ENCODE results near the gene VIPR2. TPM values are rescaled to one million over a fixed set of nuclear protein-coding genes. Genes with fewer than 3 reads are reported as not detected.
A peak's percentile ranks its signal among the peaks of the same experiment; 100 is the strongest.

The VIPR2 gene
- total and polyA plus RNA-seq, 7 experiments from 2014 or later, result 0.27 to 1.3 (median 0.98) TPM; not detected in 4

GRCh38 chr7:159028508-159029401, 115.9 kb downstream of the VIPR2 start:
- Mint-ChIP-seq H3K4me1 (peaks cover 0 to 16% (median 9%) of the 10 kb centered on the region in 7 donors), H3K9me3 (peaks cover 0 to 3% (median 0%) of the 10 kb centered on the region in 11 donors), H3K36me3 (no peaks in the 10 kb centered on the region), H3K27me3 (peaks cover 0 to 50% (median 25%) of the 10 kb centered on the region in 5 donors), H3K27ac (no peak overlapping the region), H3K4me3 (no peak overlapping the region)
- Histone ChIP-seq H3K9me3 (ENCODE audit: control insufficient read depth in 2 of 3, low read length in 3 of 3) (no peaks in the 10 kb centered on the region), H3K27ac (ENCODE audit: low read depth, low read length) (no peak overlapping the region), H3K36me3 (ENCODE audit: control insufficient read depth in 2 of 3, insufficient read depth in 3 of 3, low read length in 3 of 3) (no peaks in the 10 kb centered on the region), H3K27me3 (ENCODE audit: control insufficient read depth in 2 of 2, insufficient read depth in 2 of 2, low read length in 2 of 2) (no peaks in the 10 kb centered on the region), H3K4me1 (ENCODE audit: control insufficient read depth in 2 of 2, insufficient read depth in 2 of 2, low read length in 2 of 2) (no peaks in the 10 kb centered on the region), H3K4me3 (ENCODE audit: low read length) (no peak overlapping the region)
- ATAC-seq, result no peak
- ChIA-PET CTCF (no interaction called here), POLR2A (no interaction called here)
- DNase-seq, result peak in 1 of 9 donors; percentile 15
- intact Hi-C loops (cut with micrococcal nuclease), result no loop called here

- intact Hi-C loops (cut with micrococcal nuclease), result no loop called here
- CTCF ChIA-PET, result no interaction called here
- Mint-ChIP-seq H3K36me3 (no peaks in the 10 kb centered on the region), H3K4me3 (no peak overlapping the region), H3K4me1 (peaks cover 0 to 16% (median 9%) of the 10 kb centered on the region in 7 donors), H3K9me3 (peaks cover 0 to 3% (median 0%) of the 10 kb centered on the region in 11 donors), H3K27me3 (peaks cover 0 to 50% (median 25%) of the 10 kb centered on the region in 5 donors), H3K27ac (no peak overlapping the region)
- no peaks in the 10 kb centered on the region for H3K9me3 ChIP-seq (ENCODE audit: control insufficient read depth in 2 of 3, low read length in 3 of 3)
- no peak overlapping the region for H3K4me3 ChIP-seq (ENCODE audit: low read length)
- POLR2A ChIA-PET, result no interaction called here
- H3K4me1 ChIP-seq (ENCODE audit: control insufficient read depth in 2 of 2, insufficient read depth in 2 of 2, low read length in 2 of 2), result no peaks in the 10 kb centered on the region
- peak in 1 of 9 donors; percentile 19 for DNase-seq
- no peak for ATAC-seq
- no peak overlapping the region for H3K27ac ChIP-seq (ENCODE audit: low read depth, low read length)
- no peaks in the 10 kb centered on the region for H3K27me3 ChIP-seq (ENCODE audit: control insufficient read depth in 2 of 2, insufficient read depth in 2 of 2, low read length in 2 of 2)
- no peaks in the 10 kb centered on the region for H3K36me3 ChIP-seq (ENCODE audit: control insufficient read depth in 2 of 3, insufficient read depth in 3 of 3, low read length in 3 of 3)
Observed at GRCh38 chr7:159027789-159028507, 116.7 kb downstream of the VIPR2 start.

GRCh38 chr7:159027056-159027788, 117.4 kb downstream of the VIPR2 start:
- no peaks in the 10 kb centered on the region for H3K36me3 ChIP-seq (ENCODE audit: control insufficient read depth in 2 of 3, insufficient read depth in 3 of 3, low read length in 3 of 3)
- Mint-ChIP-seq H3K4me1 (peaks cover 0 to 16% (median 9%) of the 10 kb centered on the region in 7 donors), H3K27ac (peak overlapping the region in 1 of 9 donors; percentile 80), H3K9me3 (peaks cover 0 to 3% (median 0%) of the 10 kb centered on the region in 11 donors), H3K27me3 (peaks cover 0 to 43% (median 21%) of the 10 kb centered on the region in 5 donors), H3K4me3 (no peak overlapping the region), H3K36me3 (no peaks in the 10 kb centered on the region)
- POLR2A ChIA-PET, result no interaction called here
- no peaks in the 10 kb centered on the region for H3K9me3 ChIP-seq (ENCODE audit: control insufficient read depth in 2 of 3, low read length in 3 of 3)
- no peaks in the 10 kb centered on the region for H3K27me3 ChIP-seq (ENCODE audit: control insufficient read depth in 2 of 2, insufficient read depth in 2 of 2, low read length in 2 of 2)
- DNase-seq, result peak in 1 of 9 donors; percentile 15
- intact Hi-C loops (cut with micrococcal nuclease), result no loop called here
- no peaks in the 10 kb centered on the region for H3K4me1 ChIP-seq (ENCODE audit: control insufficient read depth in 2 of 2, insufficient read depth in 2 of 2, low read length in 2 of 2)
- ATAC-seq, result no peak
- H3K4me3 ChIP-seq (ENCODE audit: low read length), result no peak overlapping the region
- CTCF ChIA-PET, result no interaction called here
- no peak overlapping the region for H3K27ac ChIP-seq (ENCODE audit: low read depth, low read length)

GRCh38 chr7:159026271-159027055, 118.2 kb downstream of the VIPR2 start:
- peak in 6 of 9 donors; percentile 25 to 59 (median 44) for DNase-seq

GRCh38 chr7:159025161-159025779, 119.4 kb downstream of the VIPR2 start:
- H3K9me3 ChIP-seq (ENCODE audit: control insufficient read depth in 2 of 3, low read length in 3 of 3), result no peaks in the 10 kb centered on the region
- no peak overlapping the region for H3K4me3 ChIP-seq (ENCODE audit: low read length)
- DNase-seq (no peak), ATAC-seq (no peak)
- H3K27me3 ChIP-seq (ENCODE audit: control insufficient read depth in 2 of 2, insufficient read depth in 2 of 2, low read length in 2 of 2), result no peaks in the 10 kb centered on the region
- intact Hi-C loops (cut with micrococcal nuclease), result no loop called here
- peaks cover 0 to 12% (median 8%) of the 10 kb centered on the region in 7 donors for H3K4me1 Mint-ChIP-seq
- no peaks in the 10 kb centered on the region for H3K36me3 ChIP-seq (ENCODE audit: control insufficient read depth in 2 of 3, insufficient read depth in 3 of 3, low read length in 3 of 3)
- H3K36me3 Mint-ChIP-seq, result no peaks in the 10 kb centered on the region
- peaks cover 0 to 6% (median 1%) of the 10 kb centered on the region in 11 donors for H3K9me3 Mint-ChIP-seq
- ChIA-PET CTCF (no interaction called here), POLR2A (no interaction called here)
- peaks cover 0 to 28% (median 11%) of the 10 kb centered on the region in 5 donors for H3K27me3 Mint-ChIP-seq
- no peaks in the 10 kb centered on the region for H3K4me1 ChIP-seq (ENCODE audit: control insufficient read depth in 2 of 2, insufficient read depth in 2 of 2, low read length in 2 of 2)
- H3K27ac ChIP-seq (ENCODE audit: low read depth, low read length), result no peak overlapping the region
- H3K4me3 Mint-ChIP-seq, result no peak overlapping the region
- H3K27ac Mint-ChIP-seq, result peak overlapping the region in 1 of 9 donors; percentile 47

More at GRCh38 chr7:159026271-159027055, 118.2 kb downstream of the VIPR2 start:
- H3K27me3 ChIP-seq (ENCODE audit: control insufficient read depth in 2 of 2, insufficient read depth in 2 of 2, low read length in 2 of 2), result no peaks in the 10 kb centered on the region
- POLR2A ChIA-PET, result no interaction called here
- no peaks in the 10 kb centered on the region for H3K36me3 ChIP-seq (ENCODE audit: control insufficient read depth in 2 of 3, insufficient read depth in 3 of 3, low read length in 3 of 3)
- Mint-ChIP-seq H3K4me3 (peak overlapping the region in 3 of 10 donors; percentile 14 to 39 (median 25)), H3K27me3 (peaks cover 0 to 36% (median 16%) of the 10 kb centered on the region in 5 donors), H3K27ac (peak overlapping the region in 3 of 9 donors; percentile 29 to 80 (median 77)), H3K36me3 (no peaks in the 10 kb centered on the region), H3K9me3 (peaks cover 0 to 3% (median 0%) of the 10 kb centered on the region in 11 donors), H3K4me1 (peaks cover 0 to 16% (median 11%) of the 10 kb centered on the region in 7 donors)
- no peaks in the 10 kb centered on the region for H3K9me3 ChIP-seq (ENCODE audit: control insufficient read depth in 2 of 3, low read length in 3 of 3)
- CTCF ChIA-PET, result no interaction called here
- ATAC-seq, result peak; percentile 12
- H3K27ac ChIP-seq (ENCODE audit: low read depth, low read length), result no peak overlapping the region
- intact Hi-C loops (cut with micrococcal nuclease), result no loop called here
- no peaks in the 10 kb centered on the region for H3K4me1 ChIP-seq (ENCODE audit: control insufficient read depth in 2 of 2, insufficient read depth in 2 of 2, low read length in 2 of 2)
- no peak overlapping the region for H3K4me3 ChIP-seq (ENCODE audit: low read length)
